ENCODE results near the gene PAX6. TPM values are rescaled to one million over a fixed set of nuclear protein-coding genes. Genes with fewer than 3 reads are reported as not detected.

Gene PAX6
- total RNA-seq, 8 experiments from 2014 or later = 1.8 to 115 (median 20.2) TPM

- Histone ChIP-seq H3K4me3 (no peak overlapping the region), H3K27ac (no peak overlapping the region), H3K4me1 (replicated peaks in 1 of 2) (peaks cover 4 to 10% of the 10 kb centered on the region in 2 donors)
- 85 to 100% (median 100%) methylated on average over 2 of the region's 2 CpGs; no CpG with 5 or more reads in 1 of the 10 experiments for WGBS, 10 experiments
- no peak for ATAC-seq (replicated peaks in 6 of 8)
- in situ Hi-C loops (cut with MboI; ENCODE audit: low pct_unique_long_range_greater_than_20kb in 2 of 9, low sequenced_read_pairs in 9 of 9, unreplicated experiment in 9 of 9) = no loop called here
Measured at GRCh38 chr11:31782257-31782656, 28.9 kb downstream of the PAX6 start.

- in situ Hi-C loops (cut with MboI; ENCODE audit: low pct_unique_long_range_greater_than_20kb in 2 of 9, low sequenced_read_pairs in 9 of 9, unreplicated experiment in 9 of 9) = no loop called here
- no peak overlapping the region for H3K4me3 ChIP-seq
- ATAC-seq (replicated peaks in 6 of 8) = no peak
- H3K4me1 ChIP-seq (replicated peaks in 1 of 2) = no peaks in the 10 kb centered on the region
- H3K27ac ChIP-seq = no peak overlapping the region
- 50 to 96% (median 83%) methylated on average over 3 to 5 of the region's 5 CpGs; no CpG with 5 or more reads in 1 of the 10 experiments for WGBS, 10 experiments
Measured at GRCh38 chr11:31780480-31780971, 30.6 kb downstream of the PAX6 start.

GRCh38 chr11:31780078-31780477 lies 31.0 kb downstream of the PAX6 start:
- H3K4me1 ChIP-seq (replicated peaks in 1 of 2) = no peaks in the 10 kb centered on the region
- in situ Hi-C loops (cut with MboI; ENCODE audit: low pct_unique_long_range_greater_than_20kb in 2 of 9, low sequenced_read_pairs in 9 of 9, unreplicated experiment in 9 of 9) = no loop called here
- no peak for ATAC-seq (replicated peaks in 6 of 8)
- no peak overlapping the region for H3K4me3 ChIP-seq
- 85 to 97% (median 93%) methylated on average over 4 of the region's 4 CpGs; no CpG with 5 or more reads in 4 of the 10 experiments for WGBS, 10 experiments
- H3K27ac ChIP-seq = no peak overlapping the region

GRCh38 chr11:31779374-31779791 lies 31.7 kb downstream of the PAX6 start:
- WGBS, 10 experiments = 0 to 100% (median 84%) methylated on average over 1 to 6 of the region's 6 CpGs; no CpG with 5 or more reads in 1 of the 10 experiments
- no peak overlapping the region for H3K4me3 ChIP-seq
- H3K4me1 ChIP-seq (replicated peaks in 1 of 2) = no peaks in the 10 kb centered on the region
- ATAC-seq (replicated peaks in 6 of 8) = peak in 2 of 8 experiments; percentile 18 to 71
- H3K27ac ChIP-seq = no peak overlapping the region
- in situ Hi-C loops (cut with MboI; ENCODE audit: low pct_unique_long_range_greater_than_20kb in 2 of 9, low sequenced_read_pairs in 9 of 9, unreplicated experiment in 9 of 9) = no loop called here

- 79 to 100% (median 86%) methylated on average over 1 to 2 of the region's 2 CpGs; no CpG with 5 or more reads in 4 of the 10 experiments for WGBS, 10 experiments
- ATAC-seq (replicated peaks in 6 of 8) = no peak
- Histone ChIP-seq H3K4me3 (no peak overlapping the region), H3K4me1 (replicated peaks in 1 of 2) (peaks cover 2 to 9% of the 10 kb centered on the region in 2 donors), H3K27ac (no peak overlapping the region)
- in situ Hi-C loops (cut with MboI; ENCODE audit: low pct_unique_long_range_greater_than_20kb in 2 of 9, low sequenced_read_pairs in 9 of 9, unreplicated experiment in 9 of 9) = no loop called here
Measured at GRCh38 chr11:31772412-31772811, 38.7 kb downstream of the PAX6 start.

- H3K4me3 ChIP-seq = no peak overlapping the region
- peaks cover 2 to 9% of the 10 kb centered on the region in 2 donors for H3K4me1 ChIP-seq (replicated peaks in 1 of 2)
- H3K27ac ChIP-seq = no peak overlapping the region
- in situ Hi-C loops (cut with MboI; ENCODE audit: low pct_unique_long_range_greater_than_20kb in 2 of 9, low sequenced_read_pairs in 9 of 9, unreplicated experiment in 9 of 9) = no loop called here
- 71 to 100% (median 100%) methylated on average over 1 to 3 of the region's 3 CpGs; no CpG with 5 or more reads in 1 of the 10 experiments for WGBS, 10 experiments
- no peak for ATAC-seq (replicated peaks in 6 of 8)
Measured at GRCh38 chr11:31770011-31770700, 41.0 kb downstream of the PAX6 start.

GRCh38 chr11:31768749-31769640 lies 42.1 kb downstream of the PAX6 start:
- H3K4me3 ChIP-seq = no peak overlapping the region
- peaks cover 13 to 20% of the 10 kb centered on the region in 2 donors for H3K4me1 ChIP-seq (replicated peaks in 1 of 2)
- 25 to 91% (median 61%) methylated on average over 2 to 7 of the region's 9 CpGs for WGBS, 10 experiments
- ATAC-seq (replicated peaks in 6 of 8) = peak in 4 of 8 experiments; percentile 48 to 98 (median 76)
- no peak overlapping the region for H3K27ac ChIP-seq
- in situ Hi-C loops (cut with MboI; ENCODE audit: low pct_unique_long_range_greater_than_20kb in 2 of 9, low sequenced_read_pairs in 9 of 9, unreplicated experiment in 9 of 9) = no loop called here

- Histone ChIP-seq H3K4me3 (no peak overlapping the region), H3K27ac (no peak overlapping the region), H3K4me1 (replicated peaks in 1 of 2) (peaks cover 20 to 21% of the 10 kb centered on the region in 2 donors)
- ATAC-seq (replicated peaks in 6 of 8) = no peak
- WGBS, 10 experiments = 80 to 100% (median 88%) methylated on average over 2 of the region's 2 CpGs; no CpG with 5 or more reads in 2 of the 10 experiments
- in situ Hi-C loops (cut with MboI; ENCODE audit: low pct_unique_long_range_greater_than_20kb in 2 of 9, low sequenced_read_pairs in 9 of 9, unreplicated experiment in 9 of 9) = no loop called here
Measured at GRCh38 chr11:31767685-31768084, 43.4 kb downstream of the PAX6 start.

GRCh38 chr11:31767066-31767465 lies 44.1 kb downstream of the PAX6 start:
- no peak for ATAC-seq (replicated peaks in 6 of 8)
- H3K27ac ChIP-seq = no peak overlapping the region
- no peak overlapping the region for H3K4me3 ChIP-seq
- in situ Hi-C loops (cut with MboI; ENCODE audit: low pct_unique_long_range_greater_than_20kb in 2 of 9, low sequenced_read_pairs in 9 of 9, unreplicated experiment in 9 of 9) = no loop called here
- peaks cover 20 to 21% of the 10 kb centered on the region in 2 donors for H3K4me1 ChIP-seq (replicated peaks in 1 of 2)
- WGBS, 10 experiments = 83 to 100% (median 90%) methylated on average over 1 to 3 of the region's 3 CpGs; no CpG with 5 or more reads in 1 of the 10 experiments

GRCh38 chr11:31764766-31765165 lies 46.4 kb downstream of the PAX6 start:
- no peak overlapping the region for H3K4me3 ChIP-seq
- 0 to 90% (median 46%) methylated on average over 1 to 5 of the region's 5 CpGs; no CpG with 5 or more reads in 1 of the 10 experiments for WGBS, 10 experiments
- H3K27ac ChIP-seq = no peak overlapping the region
- no peak for ATAC-seq (replicated peaks in 6 of 8)
- peaks cover 20 to 21% of the 10 kb centered on the region in 2 donors for H3K4me1 ChIP-seq (replicated peaks in 1 of 2)
- in situ Hi-C loops (cut with MboI; ENCODE audit: low pct_unique_long_range_greater_than_20kb in 2 of 9, low sequenced_read_pairs in 9 of 9, unreplicated experiment in 9 of 9) = no loop called here

GRCh38 chr11:31764261-31764660 lies 46.9 kb downstream of the PAX6 start:
- in situ Hi-C loops (cut with MboI; ENCODE audit: low pct_unique_long_range_greater_than_20kb in 2 of 9, low sequenced_read_pairs in 9 of 9, unreplicated experiment in 9 of 9) = no loop called here
- no peak overlapping the region for H3K4me3 ChIP-seq
- 0 to 100% (median 22%) methylated on average over 1 to 5 of the region's 5 CpGs; no CpG with 5 or more reads in 1 of the 10 experiments for WGBS, 10 experiments
- peaks cover 20 to 21% of the 10 kb centered on the region in 2 donors for H3K4me1 ChIP-seq (replicated peaks in 1 of 2)
- H3K27ac ChIP-seq = no peak overlapping the region
- peak in 3 of 8 experiments; percentile 46 to 56 (median 53) for ATAC-seq (replicated peaks in 6 of 8)

- no peak for ATAC-seq (replicated peaks in 6 of 8)
- no peak overlapping the region for H3K4me3 ChIP-seq
- peaks cover 14 to 19% of the 10 kb centered on the region in 2 donors for H3K4me1 ChIP-seq (replicated peaks in 1 of 2)
- no peak overlapping the region for H3K27ac ChIP-seq
- in situ Hi-C loops (cut with MboI; ENCODE audit: low pct_unique_long_range_greater_than_20kb in 2 of 9, low sequenced_read_pairs in 9 of 9, unreplicated experiment in 9 of 9) = no loop called here
Measured at GRCh38 chr11:31763296-31763695, 47.8 kb downstream of the PAX6 start.

- 80 to 100% (median 88%) methylated on average over 1 of the region's 1 CpG; no CpG with 5 or more reads in 3 of the 10 experiments for WGBS, 10 experiments
- H3K4me1 ChIP-seq (replicated peaks in 1 of 2) = peaks cover 12 to 19% of the 10 kb centered on the region in 2 donors
- in situ Hi-C loops (cut with MboI; ENCODE audit: low pct_unique_long_range_greater_than_20kb in 2 of 9, low sequenced_read_pairs in 9 of 9, unreplicated experiment in 9 of 9) = no loop called here
Measured at GRCh38 chr11:31761636-31762035, 49.5 kb downstream of the PAX6 start.

More at GRCh38 chr11:31761636-31762035, 49.5 kb downstream of the PAX6 start:
- Histone ChIP-seq H3K4me3 (no peak overlapping the region), H3K27ac (no peak overlapping the region)
- ATAC-seq (replicated peaks in 6 of 8) = no peak

Data from motor neuron (in vitro differentiated cells).